ENCODE results near the gene HS2ST1. TPM values are rescaled to one million over a fixed set of nuclear protein-coding genes. Genes with fewer than 3 reads are reported as not detected.

HS2ST1 gene
- total RNA-seq, 1 experiment from 2014 or later, result 45.8 TPM

GRCh38 chr1:87159378-87159915, 245.0 kb downstream of the HS2ST1 start:
- Histone ChIP-seq H3K27ac (ENCODE audit: low read depth, low read length, poor library complexity, severe bottlenecking) (no peak overlapping the region), H3K36me3 (ENCODE audit: insufficient read depth, low read length, poor library complexity, severe bottlenecking) (no peaks in the 10 kb centered on the region), H3K9me3 (ENCODE audit: low read depth, low read length, poor library complexity, severe bottlenecking) (no peaks in the 10 kb centered on the region), H3K27me3 (replicated peaks; ENCODE audit: insufficient read depth, low read depth, low read length, poor library complexity) (no peaks in the 10 kb centered on the region), H3K4me1 (ENCODE audit: insufficient read depth, low read length, poor library complexity, severe bottlenecking) (peaks cover 8% of the 10 kb centered on the region), H3K4me3 (ENCODE audit: low read depth, low read length, poor library complexity, severe bottlenecking) (no peak overlapping the region)
- POLR2A ChIA-PET (ENCODE audit: low non-redundant PET), result no interaction called here
- no peak for TF ChIP-seq EZH2 (IDR thresholded peaks at IDR 0.05; ENCODE audit: borderline replicate concordance, low read depth, low read length, poor library complexity, severe bottlenecking)
- no peak for DNase-seq (ENCODE audit: low spot score)
- no TSS peak for BruUV-seq (replicated peaks)
- CTCF ChIA-PET, result no interaction called here
- intact Hi-C loops (cut with micrococcal nuclease; ENCODE audit: unreplicated experiment), result no loop called here

Other genes starting within 250 kb of the HS2ST1 start
- 43.4 and 45.9 TPM in 2 replicates for gene SH3GLB1, start 210.1 kb upstream of the HS2ST1 start, total RNA-seq (2021)
- gene SELENOF, start 509 bp upstream of the HS2ST1 start, total RNA-seq (2021), result 193 and 214 TPM in 2 replicates

Measured in A673 (cell line).